Subcutaneous abdominal adipose tissue (tissue), 5 donors: ENCODE data around the gene PRSS12.

Experiments used
- H3K27ac ChIP-seq: one replicate; pipeline ENCODE4 v1.7.0; 2013; ENCODE audit warnings: low read depth, mild to moderate bottlenecking, inconsistent platforms, low read length, moderate library complexity
- H3K27me3 ChIP-seq, 5 donors: one replicate each; pipeline ENCODE4 v1.7.0; 2013; ENCODE audit warnings: low read length in 5 of 5, inconsistent platforms in 1 of 5; ENCODE audit not compliant: control insufficient read depth in 5 of 5, insufficient read depth in 4 of 5
- H3K36me3 ChIP-seq, 5 donors: one replicate each; pipeline ENCODE4 v1.7.0; 2013; ENCODE audit warnings: low read length in 5 of 5; ENCODE audit not compliant: control insufficient read depth in 5 of 5, insufficient read depth in 5 of 5
- H3K4me1 ChIP-seq, 5 donors: one replicate each; pipeline ENCODE4 v1.7.0; 2013; ENCODE audit warnings: low read length in 5 of 5, mild to moderate bottlenecking in 3 of 5, moderate library complexity in 1 of 5; ENCODE audit not compliant: control insufficient read depth in 5 of 5, insufficient read depth in 5 of 5
- H3K4me3 ChIP-seq, 5 donors: one replicate each; pipeline ENCODE4 v1.7.0; 2013; ENCODE audit warnings: low read length in 5 of 5, low read depth in 1 of 5
- H3K9ac ChIP-seq, 5 donors: one replicate each; pipeline ENCODE4 v1.7.0; 2013; ENCODE audit warnings: low read length in 5 of 5, mild to moderate bottlenecking in 4 of 5, moderate library complexity in 3 of 5
- H3K9me3 ChIP-seq, 5 donors: one replicate each; pipeline ENCODE4 v1.7.0; 2013; ENCODE audit warnings: low read length in 5 of 5; ENCODE audit not compliant: control insufficient read depth in 5 of 5
- donor health status: healthy.
- donor health status: healthy.
- donor health status: healthy.
- donor health status: healthy.
- donor health status: healthy.

Gene PRSS12

GRCh38 chr4:118282692-118283091, 70.1 kb downstream of the PRSS12 start:
- Histone ChIP-seq H3K4me3 (no peak overlapping the region), H3K9me3 (no peaks in the 10 kb centered on the region), H3K27ac (no peak overlapping the region), H3K36me3 (peaks cover 0 to 9% (median 2%) of the 10 kb centered on the region in 5 donors), H3K9ac (no peak overlapping the region), H3K4me1 (peaks cover 0 to 27% (median 24%) of the 10 kb centered on the region in 5 donors), H3K27me3 (no peaks in the 10 kb centered on the region)

DNA sequence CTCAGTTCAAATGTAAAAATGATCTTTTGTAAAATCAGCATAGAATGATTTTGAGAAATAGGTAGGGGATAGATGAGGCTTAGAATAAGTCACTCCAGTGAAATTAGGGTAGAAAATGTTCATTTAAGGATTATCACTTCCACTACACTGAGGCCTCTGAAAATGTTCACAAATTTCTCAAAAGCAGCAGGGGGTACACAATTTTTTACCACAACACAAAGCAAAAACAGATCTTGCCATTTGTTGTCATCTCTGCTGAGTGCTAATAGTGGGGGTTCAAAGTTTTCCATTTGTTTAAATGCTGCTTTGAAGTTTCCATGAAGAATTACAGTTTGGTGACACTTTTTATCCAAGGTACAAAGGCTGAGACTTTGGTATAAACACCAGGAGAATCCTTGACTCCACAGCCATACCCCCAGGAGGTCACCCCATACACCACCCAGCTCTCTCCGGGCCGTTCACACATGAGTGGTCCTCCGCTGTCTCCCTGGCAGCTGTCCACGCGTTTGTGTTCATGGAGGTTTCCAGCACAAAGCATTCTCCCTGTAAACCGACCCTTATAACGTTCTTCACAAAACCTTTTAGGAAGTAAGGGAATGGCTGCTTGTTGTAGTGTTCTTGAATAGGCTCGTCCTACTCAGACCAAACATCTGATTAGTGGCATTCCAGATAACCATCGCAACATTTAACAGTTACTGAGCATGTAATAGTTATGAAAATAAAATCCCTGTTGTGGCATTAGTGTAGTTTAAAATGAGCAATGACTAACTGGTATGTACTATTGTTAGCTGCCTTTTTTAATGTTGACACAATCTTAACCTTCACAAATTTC, 71.0 kb downstream of the PRSS12 start:
- Histone ChIP-seq H3K27me3 (no peaks in the 10 kb centered on the region), H3K36me3 (peaks cover 0 to 9% (median 2%) of the 10 kb centered on the region in 5 donors), H3K4me1 (peaks cover 0 to 27% (median 24%) of the 10 kb centered on the region in 5 donors), H3K4me3 (no peak overlapping the region), H3K9ac (no peak overlapping the region), H3K9me3 (no peaks in the 10 kb centered on the region), H3K27ac (no peak overlapping the region)

DNA sequence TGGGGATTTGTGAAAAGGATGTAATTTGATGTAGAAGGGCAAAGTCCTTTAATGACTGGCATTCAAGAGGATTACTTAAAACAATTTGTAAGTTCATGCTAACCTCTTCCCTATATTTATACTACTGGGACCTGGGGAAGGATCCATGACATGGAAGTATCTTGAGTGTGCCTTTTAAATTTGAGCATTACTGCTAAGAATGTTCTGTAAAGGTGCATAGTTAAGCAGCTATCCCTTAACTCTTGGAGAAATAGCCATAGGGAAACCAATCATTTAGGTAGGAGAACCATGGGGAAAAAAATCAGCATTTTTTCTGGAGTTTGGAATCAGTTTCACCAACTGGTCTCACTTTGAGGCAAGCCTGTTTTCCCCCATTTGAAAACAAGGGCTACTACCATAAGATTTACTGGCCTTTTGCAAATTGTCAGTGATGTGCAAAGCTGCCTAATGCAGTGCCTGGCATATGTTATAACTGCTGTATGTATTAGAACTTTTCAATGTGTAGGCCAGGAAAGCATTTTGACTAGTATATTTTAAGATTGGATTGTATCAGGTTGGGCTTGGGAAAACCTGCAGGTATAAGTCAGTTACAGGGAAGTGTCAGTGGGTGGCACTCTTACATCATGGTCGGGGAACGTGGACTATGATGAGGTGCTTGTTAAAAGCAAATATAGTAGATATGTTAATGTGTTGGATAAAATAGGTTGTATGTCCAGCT, 72.1 kb downstream of the PRSS12 start:
- Histone ChIP-seq H3K9me3 (no peaks in the 10 kb centered on the region), H3K4me1 (peaks cover 0 to 27% (median 24%) of the 10 kb centered on the region in 5 donors), H3K27ac (no peak overlapping the region), H3K9ac (no peak overlapping the region), H3K36me3 (peaks cover 0 to 9% (median 2%) of the 10 kb centered on the region in 5 donors), H3K4me3 (peak overlapping the region in 1 of 5 donors; percentile 90), H3K27me3 (no peaks in the 10 kb centered on the region)

- Histone ChIP-seq H3K27ac (peak overlapping the region; percentile 99), H3K4me1 (peaks cover 0 to 27% (median 24%) of the 10 kb centered on the region in 5 donors), H3K27me3 (no peaks in the 10 kb centered on the region), H3K9ac (peak overlapping the region in 4 of 5 donors; percentile 96 to 98 (median 97)), H3K4me3 (peak overlapping the region in 4 of 5 donors; percentile 75 to 90 (median 88)), H3K9me3 (no peaks in the 10 kb centered on the region), H3K36me3 (peaks cover 0 to 9% (median 2%) of the 10 kb centered on the region in 5 donors)
These were observed 72.8 kb downstream of the PRSS12 start for GRCh38 chr4:118279920-118280432.

- Histone ChIP-seq H3K4me1 (peaks cover 0 to 24% (median 22%) of the 10 kb centered on the region in 5 donors), H3K9me3 (no peaks in the 10 kb centered on the region), H3K4me3 (peak overlapping the region; percentile 75 to 91 (median 89)), H3K36me3 (peaks cover 0 to 9% (median 2%) of the 10 kb centered on the region in 5 donors), H3K27ac (peak overlapping the region; percentile 99), H3K27me3 (no peaks in the 10 kb centered on the region), H3K9ac (peak overlapping the region; percentile 53 to 98 (median 97))
These were observed 73.5 kb downstream of the PRSS12 start for GRCh38 chr4:118279328-118279727.

GRCh38 chr4:118278473-118279274, 74.1 kb downstream of the PRSS12 start:
- H3K9me3 ChIP-seq: no peaks in the 10 kb centered on the region
- peaks cover 0 to 22% (median 19%) of the 10 kb centered on the region in 5 donors for H3K4me1 ChIP-seq
- H3K36me3 ChIP-seq: peaks cover 0 to 9% (median 2%) of the 10 kb centered on the region in 5 donors
- H3K27me3 ChIP-seq: no peaks in the 10 kb centered on the region
- peak overlapping the region; percentile 75 to 91 (median 89) for H3K4me3 ChIP-seq
- peak overlapping the region; percentile 99 for H3K27ac ChIP-seq
- peak overlapping the region; percentile 53 to 98 (median 97) for H3K9ac ChIP-seq

DNA sequence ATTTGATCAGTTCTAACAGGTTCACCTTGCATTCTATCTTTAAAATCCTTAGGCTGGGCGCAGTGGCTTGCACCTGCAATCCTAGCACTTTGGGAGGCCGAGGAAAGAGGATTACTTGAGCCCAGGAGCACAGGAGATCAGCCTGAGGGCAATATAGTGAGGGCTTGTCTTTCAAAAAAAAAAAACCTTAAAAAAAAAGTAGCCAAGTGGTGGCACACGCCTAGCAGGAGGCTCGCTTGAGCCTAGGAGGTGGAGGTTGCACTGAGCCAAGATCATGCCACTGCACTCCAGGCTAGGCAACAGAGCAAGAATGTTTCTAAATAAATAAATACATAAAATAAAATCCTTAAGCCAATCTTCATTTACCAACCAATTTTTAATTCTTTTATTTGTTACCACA, 75.6 kb downstream of the PRSS12 start:
- Histone ChIP-seq H3K27me3 (no peaks in the 10 kb centered on the region), H3K4me3 (no peak overlapping the region), H3K27ac (no peak overlapping the region), H3K36me3 (peaks cover 0 to 5% (median 2%) of the 10 kb centered on the region in 5 donors), H3K9me3 (no peaks in the 10 kb centered on the region), H3K4me1 (peaks cover 0 to 22% (median 19%) of the 10 kb centered on the region in 5 donors), H3K9ac (no peak overlapping the region)

- no peak overlapping the region for H3K27ac ChIP-seq
- peaks cover 0 to 3% (median under 1%) of the 10 kb centered on the region in 5 donors for H3K36me3 ChIP-seq
- no peak overlapping the region for H3K9ac ChIP-seq
- peaks cover 0 to 22% (median 19%) of the 10 kb centered on the region in 5 donors for H3K4me1 ChIP-seq
- no peaks in the 10 kb centered on the region for H3K27me3 ChIP-seq
- H3K9me3 ChIP-seq: no peaks in the 10 kb centered on the region
- H3K4me3 ChIP-seq: no peak overlapping the region
These were observed 76.2 kb downstream of the PRSS12 start for GRCh38 chr4:118276580-118276979.

DNA sequence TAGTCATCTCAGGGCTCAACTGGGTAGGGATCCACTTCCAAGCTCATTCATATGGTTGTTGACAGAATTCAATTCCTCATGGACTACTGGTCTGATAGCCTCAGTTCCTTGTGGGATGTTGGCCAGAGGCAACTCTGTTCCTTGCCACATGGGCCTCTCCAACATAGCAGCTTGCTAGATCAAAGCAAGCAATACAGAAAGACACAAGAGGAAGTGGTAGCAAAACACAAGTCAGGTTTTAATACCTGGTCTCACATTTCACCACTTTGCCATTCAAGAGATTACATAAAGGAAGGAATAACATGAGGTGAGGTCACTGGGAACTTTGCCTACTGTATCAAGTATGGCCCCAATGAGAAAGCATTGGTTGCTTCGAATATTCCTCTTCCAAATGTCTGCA, 79.2 kb downstream of the PRSS12 start:
- Histone ChIP-seq H3K4me3 (no peak overlapping the region), H3K9me3 (no peaks in the 10 kb centered on the region), H3K27me3 (no peaks in the 10 kb centered on the region), H3K9ac (no peak overlapping the region), H3K27ac (no peak overlapping the region), H3K4me1 (peaks cover 0 to 3% (median 0%) of the 10 kb centered on the region in 5 donors), H3K36me3 (no peaks in the 10 kb centered on the region)
